NCI-H2196 treated with DMSO at 0.1 percent for 48 hours (cell line): ENCODE measurements around the gene PPIAL4G.
"Not testable (repeated sequence)": the region's sequence is repeated elsewhere in the genome, so short reads cannot be mapped to it uniquely, and the experiment has no call there.

Source experiments
- DNase-seq: peaks from one replicate; lab custom pipeline; 2025; ENCODE audit not compliant: unreplicated experiment; lab: John Stamatoyannopoulos, UW

Gene PPIAL4G

GRCh38 chr1:148483029-148483428 is at the start of gene PPIAL4G:
TSS of gene PPIAL4G (minus strand) at chr1:148483302. CDS start at chr1:148483252, 50 bp downstream.
- not testable (repeated sequence) for DNase-seq

GRCh38 chr1:148532158-148532557 is 49.1 kb upstream of the PPIAL4G start:
- not testable (repeated sequence) for DNase-seq

- not testable (repeated sequence) for DNase-seq
Observed at GRCh38 chr1:148529101-148529567, 46.0 kb upstream of the PPIAL4G start.

DNA sequence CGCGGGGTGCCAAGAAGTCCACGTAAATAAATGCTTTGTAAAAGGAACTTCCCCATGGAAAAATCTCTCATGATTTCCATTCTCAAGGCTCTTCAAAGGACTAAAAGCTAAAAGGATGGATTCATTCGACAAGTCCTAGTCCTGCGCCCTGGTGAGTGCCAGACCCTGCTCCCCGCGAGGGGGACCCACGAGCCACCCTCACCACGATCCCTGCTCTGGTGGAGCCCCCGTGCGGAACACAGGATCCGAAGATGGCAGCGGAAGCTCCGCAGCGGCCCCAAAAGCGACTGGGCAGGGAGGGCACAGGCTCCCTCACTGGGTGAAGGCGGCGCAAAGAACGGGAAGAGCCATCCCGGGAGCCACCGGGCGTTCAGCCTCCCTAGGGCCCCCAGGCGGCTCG is 45.5 kb upstream of the PPIAL4G start:
- not testable (repeated sequence) for DNase-seq

DNA sequence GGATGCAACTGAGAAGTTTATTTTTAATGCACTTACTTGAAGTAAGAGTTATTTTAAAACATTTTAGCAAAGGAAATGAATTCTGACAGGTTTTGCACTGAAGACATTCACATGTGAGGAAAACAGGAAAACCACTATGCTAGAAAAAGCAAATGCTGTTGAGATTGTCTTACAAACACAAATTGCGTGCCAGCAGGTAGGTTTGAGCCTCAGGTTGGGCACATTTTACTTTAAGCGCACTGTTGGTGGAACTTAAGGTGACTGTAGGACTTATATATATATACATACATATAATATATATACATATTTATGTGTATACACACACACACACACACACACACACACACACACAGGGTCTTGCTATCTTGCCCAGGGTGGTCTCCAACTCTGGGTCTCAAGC is 43.5 kb upstream of the PPIAL4G start:
- not testable (repeated sequence) for DNase-seq

DNA sequence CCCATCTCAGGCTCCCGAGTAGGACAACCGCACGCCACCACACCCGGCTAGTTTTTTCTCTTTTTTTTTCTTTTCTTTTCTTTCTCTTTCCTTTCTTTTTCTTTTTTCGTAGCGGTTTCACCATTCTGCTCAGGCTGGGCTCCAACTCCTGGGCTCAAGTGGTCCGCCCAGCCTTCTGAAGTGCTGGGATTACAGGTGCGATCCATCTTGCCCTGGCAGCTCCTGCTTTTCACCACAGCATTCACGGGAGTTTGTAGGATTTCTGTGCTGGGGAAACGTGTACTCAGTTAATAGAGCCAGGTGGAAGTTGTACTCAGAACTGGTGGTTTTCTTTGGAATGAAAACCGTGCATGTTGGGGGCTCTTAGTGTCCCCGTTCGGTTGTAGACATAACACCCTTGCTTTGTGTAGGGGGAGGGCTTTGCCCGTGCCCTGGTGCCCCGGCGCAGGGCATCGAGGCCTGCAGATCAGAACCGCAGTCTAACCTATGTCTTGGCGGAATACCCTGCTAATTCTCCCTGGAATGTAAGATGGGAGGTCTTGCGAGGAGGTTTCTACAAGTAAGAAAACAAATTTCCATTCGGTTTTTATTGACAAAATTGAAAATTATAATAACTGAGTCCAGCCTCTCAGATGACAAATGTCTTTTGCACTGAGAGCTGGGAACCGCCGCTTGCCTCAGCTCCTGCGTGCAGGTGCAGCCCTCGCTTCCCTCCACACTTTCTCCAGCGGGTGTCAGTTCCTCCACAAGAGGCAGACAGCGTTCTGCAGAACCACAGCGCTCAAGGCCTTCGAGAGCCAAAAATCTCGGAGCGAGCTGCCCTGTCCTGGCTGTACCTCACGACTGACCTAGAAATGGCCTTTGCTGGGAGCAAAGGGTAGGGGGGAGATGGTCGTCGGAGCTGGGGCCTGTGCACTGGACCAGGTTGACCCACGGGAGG is 40.4 kb upstream of the PPIAL4G start:
- not testable (repeated sequence) for DNase-seq

DNA sequence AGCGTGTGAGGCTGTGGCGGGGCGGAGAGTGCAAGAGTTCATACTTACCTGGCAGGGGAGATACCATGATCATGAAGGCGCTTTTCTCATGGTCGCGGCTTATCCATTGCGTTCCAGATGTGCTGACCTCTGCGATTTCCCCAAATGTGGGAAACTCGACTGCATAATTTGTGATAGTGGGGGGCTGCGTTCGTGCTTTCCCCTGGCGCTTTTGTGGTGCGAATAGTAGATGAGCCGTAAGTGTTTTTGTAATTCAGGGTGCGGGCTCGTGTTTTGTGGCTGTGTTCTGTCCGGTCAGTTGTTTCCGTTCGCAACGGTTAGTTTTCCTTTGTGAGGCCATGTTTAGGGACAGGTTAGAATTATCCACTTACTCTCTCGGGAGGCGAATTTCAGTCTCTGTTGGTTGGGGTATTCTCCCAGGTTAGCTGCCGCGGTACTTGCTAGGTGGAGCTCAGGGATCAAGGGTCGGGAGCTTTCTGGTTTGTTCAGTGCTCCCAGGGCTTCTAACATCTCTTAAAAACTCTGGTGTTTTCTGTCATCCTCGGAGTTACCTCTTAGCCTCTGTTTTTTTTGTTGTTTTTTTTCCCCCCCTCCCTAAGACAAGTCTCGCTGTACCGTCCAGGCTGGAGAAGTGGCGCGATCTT is 39.6 kb upstream of the PPIAL4G start:
- peak; percentile 59 for DNase-seq

- peak; percentile 26 for DNase-seq
Observed at GRCh38 chr1:148522072-148522471, 39.0 kb upstream of the PPIAL4G start.

DNA sequence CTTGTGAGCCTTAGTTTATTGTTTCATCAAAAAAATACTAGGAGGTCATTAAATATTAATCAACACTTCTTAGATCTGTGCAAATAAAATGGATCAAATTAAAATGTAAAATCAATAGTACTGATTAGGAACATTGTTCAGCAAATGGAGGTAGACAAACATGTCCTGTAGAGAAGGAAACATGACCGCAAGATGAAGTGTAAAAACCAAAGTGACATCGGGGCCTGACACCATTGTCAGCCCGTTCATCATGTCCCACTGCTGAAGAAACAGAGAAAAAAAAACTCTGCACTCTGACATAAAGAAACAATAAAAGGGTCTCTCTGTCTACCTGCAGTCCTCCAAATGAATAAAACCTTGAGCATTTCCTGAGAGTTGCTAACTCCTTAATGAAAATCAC is 31.2 kb upstream of the PPIAL4G start:
- not testable (repeated sequence) for DNase-seq

- DNase-seq, result not testable (repeated sequence)
Observed at GRCh38 chr1:148512571-148513184, 29.6 kb upstream of the PPIAL4G start.

DNA sequence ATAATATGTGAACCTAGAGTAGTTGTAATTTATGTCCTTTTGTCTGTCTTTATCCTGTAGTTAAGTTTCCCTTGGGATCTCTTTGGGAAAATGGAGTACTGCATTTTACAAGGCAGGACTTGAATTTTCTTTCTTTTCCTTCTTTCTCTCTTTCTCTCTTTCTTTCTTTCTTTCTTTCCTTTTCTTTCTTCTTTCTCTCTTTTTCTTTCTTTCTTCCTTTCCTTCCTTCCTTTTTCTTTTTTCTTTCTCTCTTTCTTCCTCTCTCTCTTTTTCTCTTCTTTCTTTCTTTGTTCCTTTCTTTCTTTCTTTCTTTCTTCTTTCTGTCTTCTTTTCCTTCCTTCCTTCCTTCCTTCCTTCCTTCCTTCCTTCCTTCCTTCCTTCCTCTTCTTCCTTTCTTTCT is 10.8 kb upstream of the PPIAL4G start:
- DNase-seq, result not testable (repeated sequence)

- DNase-seq, result not testable (repeated sequence)
Observed at GRCh38 chr1:148481134-148481533, 2.0 kb downstream of the PPIAL4G start.

- not testable (repeated sequence) for DNase-seq
Observed at GRCh38 chr1:148459694-148460093, 23.4 kb downstream of the PPIAL4G start.

DNA sequence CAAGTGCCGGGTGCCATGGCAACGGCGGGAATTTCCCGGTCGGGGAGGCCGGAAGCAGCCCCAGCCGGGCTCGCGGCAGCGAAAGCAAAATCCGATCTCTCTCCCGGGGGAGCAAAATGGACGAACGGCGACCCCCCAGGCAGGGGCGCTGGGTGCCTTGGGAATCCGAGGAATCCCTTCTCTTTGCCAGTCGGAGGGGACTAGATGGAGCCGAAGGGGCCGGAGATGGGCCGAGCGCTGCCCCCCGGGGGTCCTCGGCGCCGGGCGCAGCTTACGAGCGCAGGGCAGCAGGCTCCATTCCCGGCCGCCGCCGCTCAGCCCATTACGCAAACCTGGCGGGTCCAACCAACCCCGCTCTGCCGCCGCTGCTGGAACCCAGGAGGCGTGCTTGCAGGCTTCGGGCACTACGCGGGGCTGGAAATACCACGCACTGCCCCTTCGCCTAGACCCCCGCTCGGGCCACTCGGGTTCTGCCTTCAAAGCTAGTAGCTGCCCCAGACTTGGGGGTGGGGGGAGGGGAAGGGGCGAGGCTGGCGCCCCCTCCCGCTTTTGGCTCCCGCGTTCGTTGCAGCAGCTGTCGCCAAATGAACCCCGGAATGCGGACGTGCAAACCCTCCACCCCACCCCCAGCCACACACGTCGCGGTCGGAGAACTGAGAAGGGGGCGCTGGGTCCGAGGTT is 24.1 kb downstream of the PPIAL4G start:
- not testable (repeated sequence) for DNase-seq

- DNase-seq, result not testable (repeated sequence)
Observed at GRCh38 chr1:148458398-148458797, 24.7 kb downstream of the PPIAL4G start.

- not testable (repeated sequence) for DNase-seq
Observed at GRCh38 chr1:148452845-148453244, 30.3 kb downstream of the PPIAL4G start.

GRCh38 chr1:148439654-148440325 is 43.3 kb downstream of the PPIAL4G start:
- DNase-seq, result not testable (repeated sequence)

GRCh38 chr1:148435406-148435805 is 47.7 kb downstream of the PPIAL4G start:
- no peak for DNase-seq

DNA sequence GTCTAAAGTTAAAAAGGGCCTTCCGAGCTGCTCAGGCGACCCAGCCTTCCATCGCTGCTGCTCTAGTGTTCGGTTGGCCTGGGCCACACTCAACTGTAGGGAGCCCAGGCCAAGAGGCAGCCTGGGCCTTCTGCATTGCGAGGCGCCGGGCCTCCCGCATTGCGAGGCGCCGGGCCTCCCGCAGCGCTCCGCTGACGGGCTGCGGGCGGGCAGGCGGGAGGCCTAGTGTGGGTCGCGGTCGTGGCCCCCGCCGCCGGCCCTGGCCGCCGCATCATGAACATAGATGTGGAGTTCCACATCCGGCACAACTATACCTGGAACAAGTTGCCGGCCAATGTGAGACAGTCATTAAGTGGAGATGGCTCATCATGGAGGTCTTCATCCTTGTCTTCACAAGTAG is 48.3 kb downstream of the PPIAL4G start:
- DNase-seq, result no peak

DNA sequence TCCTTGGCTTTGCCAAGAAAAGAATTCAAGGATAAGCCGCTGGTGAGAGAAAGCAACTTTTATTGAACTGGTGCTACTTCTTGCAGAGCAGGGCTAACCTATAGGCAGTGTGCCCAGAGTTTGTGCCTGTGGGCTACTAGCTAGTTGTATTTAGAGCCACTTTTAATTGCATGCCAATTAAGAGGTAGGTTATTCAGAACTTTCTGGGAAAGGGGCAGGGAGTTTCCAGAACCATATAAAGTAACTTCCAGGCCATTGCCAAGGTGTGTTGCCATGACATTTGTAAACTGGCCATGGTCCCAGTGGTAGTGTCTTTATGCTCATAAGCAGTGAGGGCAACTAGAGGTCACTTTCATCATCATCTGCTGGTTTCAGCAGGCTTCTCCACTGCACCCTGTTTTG is 50.2 kb downstream of the PPIAL4G start:
- not testable (repeated sequence) for DNase-seq
